HepG2 (cell line): Measurements from ENCODE around the gene LBX2. TPM values are rescaled to one million over a fixed set of nuclear protein-coding genes. Genes with fewer than 3 reads are reported as not detected.

Experiments
- ATAC-seq: fragments of 200-7000 bp; cut with Tn5 transposase; 3 replicates; pipeline ENCODE4 v1.9.1; 2020; ENCODE audit warnings: mild to moderate bottlenecking, moderate library complexity
- BruUV-seq: library from RNA; stranded (reverse); fragments of 400-500 nt; replicated peaks from 2 replicates; lab custom pipeline; 2021; lab: Mats Ljungman, UMichigan
- CTCF ChIA-PET: fragments of 300-600 bp; formaldehyde crosslinking; extraction: SDS; loops from one replicate; lab custom pipeline; 2021; ENCODE audit warnings: low total read pairs, inconsistent platforms, low intra/inter-chr PET ratio; lab: Yijun Ruan, JAX
- POLR2A ChIA-PET: fragments of 350-600 bp; sonication (Branson Sonifier 250); formaldehyde crosslinking; loops from one replicate; lab custom pipeline; 2020; ENCODE audit warnings: antibody characterized with exemption, inconsistent platforms; lab: Yijun Ruan, JAX
- DNase-seq: peaks from one replicate; pipeline ENCODE4 v3.0.0-alpha.2; 2015; ENCODE audit warnings: low spot score
- FAIRE-seq: peaks from 3 replicates; lab custom pipeline; 2011; peaks lifted over from hg19 to GRCh38; lab: Jason Lieb, UNC
- H2AFZ ChIP-seq: one replicate; pipeline ENCODE4 v1.6.1; 2011; ENCODE audit warnings: low read length, inconsistent platforms
- H3K27ac ChIP-seq: fragments of 300-600 bp; 3 replicates; pipeline ENCODE4 v1.8.0; 2011; ENCODE audit warnings: mixed run types, mild to moderate bottlenecking, mixed read lengths, low read length, inconsistent platforms; ENCODE audit not compliant: insufficient read depth; ENCODE audit errors: extremely low read length
- H3K27me3 ChIP-seq, 2 experiments: fragments of 200-600 bp in 1 of 2; 2 replicates in 1 of 2; 3 replicates in 1 of 2; pipeline versions ENCODE4 v1.6.0 to v1.8.0; 2011; ENCODE audit warnings: low read length in 2 of 2, mild to moderate bottlenecking in 2 of 2, moderate library complexity in 2 of 2, inconsistent platforms in 1 of 2; ENCODE audit not compliant: insufficient read depth in 2 of 2, control insufficient read depth in 1 of 2
- H3K36me3 ChIP-seq, 2 experiments: fragments of 200-600 bp in 1 of 2; replicated peaks in 1 of 2; 2 replicates in 1 of 2; 3 replicates in 1 of 2; pipeline versions ENCODE4 v1.5.1 to v1.8.0; 2011; ENCODE audit warnings: low read length in 2 of 2, inconsistent platforms in 1 of 2; ENCODE audit not compliant: insufficient read depth in 2 of 2, control insufficient read depth in 1 of 2
- H3K4me1 ChIP-seq: 2 replicates; pipeline ENCODE4 v1.5.1; 2012; ENCODE audit warnings: low read length, inconsistent platforms; ENCODE audit not compliant: insufficient read depth
- H3K4me2 ChIP-seq: 2 replicates; pipeline ENCODE4 v1.6.0; 2011; ENCODE audit warnings: low read depth, low read length, inconsistent platforms
- H3K4me3 ChIP-seq, 3 experiments: fragments of 200-600 bp in 1 of 3; sonication (generic), shearing (Covaris generic) in 1 of 3; replicated peaks in 1 of 3; 2 replicates each; pipeline ENCODE4 v1.5.1; 2011 to 2016; ENCODE audit warnings: low read length in 3 of 3, inconsistent platforms in 2 of 3, low read depth in 2 of 3, mild to moderate bottlenecking in 2 of 3, control low read depth in 1 of 3, mixed read lengths in 1 of 3; ENCODE audit not compliant: insufficient read depth in 1 of 3
- H3K79me2 ChIP-seq: one replicate; pipeline ENCODE4 v1.6.1; 2011; ENCODE audit warnings: low read length, inconsistent platforms; ENCODE audit not compliant: insufficient read depth
- H3K9ac ChIP-seq: 2 replicates; pipeline ENCODE4 v1.6.0; 2011; ENCODE audit warnings: mild to moderate bottlenecking, low read depth, low read length, inconsistent platforms; ENCODE audit not compliant: insufficient read depth
- H3K9me3 ChIP-seq: 2 replicates; pipeline ENCODE4 v1.5.1; 2012; ENCODE audit warnings: mild to moderate bottlenecking, low read length
- H4K20me1 ChIP-seq: 2 replicates; pipeline ENCODE4 v1.6.0; 2011; ENCODE audit warnings: inconsistent platforms, mild to moderate bottlenecking, low read length, moderate library complexity; ENCODE audit not compliant: insufficient read depth
- HMGXB3 ChIP-seq: sonication (generic); formaldehyde crosslinking; IDR thresholded peaks from 2 replicates; pipeline ENCODE4 v1.4.0; 2020; ENCODE audit warnings: missing genetic modification reagents, borderline replicate concordance
- HNF1A ChIP-seq, 2 experiments: sonication (generic) in 1 of 2; formaldehyde crosslinking in 1 of 2; IDR thresholded peaks; 2 replicates each; pipeline versions ENCODE4 v1.4.0 to v1.6.1; 2016 to 2020; ENCODE audit warnings: borderline replicate concordance in 1 of 2, low read depth in 1 of 2, mild to moderate bottlenecking in 1 of 2, missing genetic modification reagents in 1 of 2
- RNF219 ChIP-seq: sonication (generic); formaldehyde crosslinking; IDR thresholded peaks from 2 replicates; pipeline ENCODE4 v1.5.0; 2020; ENCODE audit warnings: mild to moderate bottlenecking, missing genetic modification reagents
- WGBS: methylation state at CpG from one replicate; pipeline ENCODE4 v1.1.6; 2017; ENCODE audit warnings: low lambda C conversion rate; 5-methylcytosine and 5-hydroxymethylcytosine counted together
- in situ Hi-C: cut with HindIII; loops from 2 replicates; pipeline ENCODE4 v1.10.0; 2017; ENCODE audit warnings: low pct_unique_long_range_greater_than_20kb; ENCODE audit not compliant: extremely low pct_ligation_motif_present
- intact Hi-C: fragments of 100-400 bp; cut with micrococcal nuclease; formaldehyde crosslinking; loops from one replicate; pipeline ENCODE4 v1.10.0; 2022; ENCODE audit not compliant: unreplicated experiment
- polyA plus RNA-seq, 8 experiments: library from polyadenylated mRNA; depleted of rRNA in 3 of 8; stranded (reverse) in 7 of 8; unstranded in 1 of 8; fragments of >200 nt; fragmentation: Illumina TruSeq in 4 of 8; extraction: Trizol in 4 of 8; gene quantifications; 2 replicates each; pipeline versions ENCODE4 v1.2.1 to v1.2.3, GENCODE V29; 2011 to 2016; ENCODE audit warnings: low read depth in 4 of 8, missing spikeins in 1 of 8, mixed read lengths in 1 of 8; ENCODE audit not compliant: insufficient read depth in 1 of 8
- total RNA-seq, 5 experiments: library from RNA; depleted of rRNA; stranded (reverse); fragments of >200 nt; fragmentation: Illumina TruSeq; extraction: Trizol; gene quantifications; 2 replicates each; pipeline ENCODE4 v1.2.3, GENCODE V29; 2016; ENCODE audit warnings: low read depth in 1 of 5

The LBX2 gene
- total and polyA plus RNA-seq, 2 of the 13 experiments (the other 11 are each of a cell fraction or from before 2014, with no cell fraction given), result 6.4 to 8.1 TPM

- ATAC-seq (no peak), DNase-seq (no peak)
- intact Hi-C loops (no loop called here), in situ Hi-C loops (no loop called here)
- Histone ChIP-seq H3K9me3 (no peaks in the 10 kb centered on the region), H3K4me1 (peaks cover 66% of the 10 kb centered on the region), H3K36me3 (no peaks in the 10 kb centered on the region), H3K9ac (no peak overlapping the region)
- CTCF ChIA-PET, result no interaction called here
- no TSS peak for BruUV-seq
- WGBS, result 58% methylated on average over 2 of the region's 2 CpGs
- TF ChIP-seq HMGXB3 (CRISPR knock-in tag), result no peak
- 0 out of 2 replicates have a peak, but pooled peaks have one; percentile 59 for TF ChIP-seq RNF219 (CRISPR knock-in tag)
- 0 out of 2 replicates have a peak, but pooled peaks have one; percentile 19 for TF ChIP-seq HNF1A (IDR thresholded peaks at IDR 0.05; ENCODE audit: low read depth)
- no peak for TF ChIP-seq HNF1A (CRISPR knock-in tag; IDR thresholded peaks at IDR 0.05; ENCODE audit: borderline replicate concordance)
- TF ChIP-seq, all 625 proteins: peak for 2
- H3K79me2 ChIP-seq, result no peaks in the 10 kb centered on the region
- H3K27me3 ChIP-seq, result no peaks in the 10 kb centered on the region
- H3K27ac ChIP-seq, result no peak overlapping the region
- no peaks in the 10 kb centered on the region for H4K20me1 ChIP-seq
- FAIRE-seq, result no peak
- peak overlapping the region; percentile 75; the same call in 1 of the 2 replicates for H3K4me2 ChIP-seq
- no peak overlapping the region for H2AFZ ChIP-seq
- POLR2A ChIA-PET, result interaction anchor here (1.3 to 11.6 kb wide), 4 partner anchors 7 to 32 kb away, joined by 3 to 342 read pairs (median 13); partner anchors contain the start of genes INO80B and WBP1
- H3K4me3 ChIP-seq, result no peak overlapping the region
These were observed 50.6 kb downstream of the LBX2 start for GRCh38 chr2:74448771-74449170.
